ENCODE measurements around the gene LZTS2.

The LZTS2 gene

GRCh38 chr10:100983868-100984671 lies 15.5 kb upstream of the LZTS2 start:
- Mint-ChIP-seq H3K36me3 (ENCODE audit: insufficient read depth) (peaks cover 22% of the 10 kb centered on the region), H3K4me3 (no peak overlapping the region), H3K27ac (no peak overlapping the region), H3K4me1 (ENCODE audit: low read depth in 2 of 2) (peaks cover 27 to 28% of the 10 kb centered on the region in 2 donors), H3K9me3 (no peaks in the 10 kb centered on the region), H3K27me3 (no peaks in the 10 kb centered on the region)
- no peak for DNase-seq
- ATAC-seq (replicated peaks): no peak

DNA sequence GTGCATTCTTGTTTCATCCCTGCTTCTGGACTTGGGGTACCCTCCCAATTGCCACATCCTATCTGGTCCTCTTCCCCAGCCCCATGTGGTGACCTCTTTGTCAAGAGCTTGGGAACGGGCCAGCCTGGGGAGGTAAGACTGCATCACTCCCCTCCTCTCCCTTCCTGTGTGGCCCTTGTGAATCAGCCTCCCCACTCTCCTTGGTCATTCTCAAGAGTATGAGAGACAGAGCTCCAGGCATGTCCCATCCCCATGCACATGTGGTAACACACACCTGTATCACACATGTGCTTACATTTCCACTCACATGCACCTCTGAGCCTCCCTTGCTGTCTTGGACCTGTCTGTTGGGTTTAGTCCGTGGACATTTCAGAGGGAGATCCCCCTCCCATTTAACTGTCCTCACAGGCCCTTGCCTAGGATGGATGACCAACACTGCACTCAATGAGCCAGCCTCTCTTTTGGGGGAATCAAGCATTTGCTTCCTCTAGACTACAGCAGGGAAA lies 14.9 kb upstream of the LZTS2 start:
- H3K36me3 Mint-ChIP-seq (ENCODE audit: insufficient read depth): peaks cover 22% of the 10 kb centered on the region
- H3K27me3 Mint-ChIP-seq: no peaks in the 10 kb centered on the region
- ATAC-seq (replicated peaks): no peak
- H3K4me3 Mint-ChIP-seq: no peak overlapping the region
- no peak overlapping the region for H3K27ac Mint-ChIP-seq
- no peak for DNase-seq
- H3K9me3 Mint-ChIP-seq: no peaks in the 10 kb centered on the region
- H3K4me1 Mint-ChIP-seq (ENCODE audit: low read depth in 2 of 2): peaks cover 27 to 28% of the 10 kb centered on the region in 2 donors

DNA sequence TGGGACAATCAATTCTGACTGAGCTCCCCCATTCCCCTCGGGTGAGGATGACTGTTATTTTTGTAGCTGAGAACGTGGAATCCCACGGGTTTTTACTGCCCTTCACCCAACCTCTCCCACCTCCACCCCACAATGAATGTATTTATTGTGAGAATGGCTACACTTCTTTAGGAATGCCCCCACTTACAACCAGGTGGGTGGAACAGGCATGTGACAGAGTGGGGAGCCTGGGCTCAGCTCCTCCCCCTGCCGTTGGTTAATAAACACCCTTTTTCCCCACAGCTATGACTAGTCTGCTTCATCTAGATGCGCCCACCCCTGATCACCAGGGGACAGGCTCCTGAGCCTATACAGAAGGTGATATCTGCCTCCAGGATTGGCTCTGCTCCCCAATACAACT lies 14.3 kb upstream of the LZTS2 start:
- H3K36me3 Mint-ChIP-seq (ENCODE audit: insufficient read depth): peaks cover 22% of the 10 kb centered on the region
- peak overlapping the region; percentile 91 to 93 for H3K4me3 Mint-ChIP-seq
- DNase-seq (no peak), ATAC-seq (replicated peaks) (no peak)
- no peaks in the 10 kb centered on the region for H3K9me3 Mint-ChIP-seq
- H3K4me1 Mint-ChIP-seq (ENCODE audit: low read depth in 2 of 2): peaks cover 27 to 28% of the 10 kb centered on the region in 2 donors
- no peaks in the 10 kb centered on the region for H3K27me3 Mint-ChIP-seq
- H3K27ac Mint-ChIP-seq: peak overlapping the region in 1 of 2 donors; percentile 51

DNA sequence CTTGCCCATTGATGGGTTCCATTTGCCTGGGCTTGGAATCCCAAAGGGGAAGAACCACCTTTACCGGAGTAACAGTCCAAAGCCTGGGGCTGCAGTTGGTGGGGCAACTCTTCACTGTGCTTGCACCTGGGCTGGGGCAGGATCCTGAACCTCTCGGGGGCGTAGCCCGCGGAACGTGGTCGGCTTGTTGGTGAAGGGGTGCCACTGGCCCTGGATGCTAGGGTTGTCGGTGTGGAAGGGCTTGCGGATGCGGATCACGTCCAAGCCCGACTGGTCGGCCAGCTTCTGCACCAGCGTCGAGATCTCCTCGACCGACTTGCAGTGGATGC lies 13.0 kb upstream of the LZTS2 start:
- peaks cover 21% of the 10 kb centered on the region for H3K36me3 Mint-ChIP-seq (ENCODE audit: insufficient read depth)
- H3K9me3 Mint-ChIP-seq: no peaks in the 10 kb centered on the region
- DNase-seq (no peak), ATAC-seq (replicated peaks) (no peak)
- H3K27me3 Mint-ChIP-seq: no peaks in the 10 kb centered on the region
- H3K27ac Mint-ChIP-seq: peak overlapping the region; percentile 88 to 94
- H3K4me1 Mint-ChIP-seq (ENCODE audit: low read depth in 2 of 2): peaks cover 27 to 31% of the 10 kb centered on the region in 2 donors
- H3K4me3 Mint-ChIP-seq: peak overlapping the region; percentile 91 to 93

DNA sequence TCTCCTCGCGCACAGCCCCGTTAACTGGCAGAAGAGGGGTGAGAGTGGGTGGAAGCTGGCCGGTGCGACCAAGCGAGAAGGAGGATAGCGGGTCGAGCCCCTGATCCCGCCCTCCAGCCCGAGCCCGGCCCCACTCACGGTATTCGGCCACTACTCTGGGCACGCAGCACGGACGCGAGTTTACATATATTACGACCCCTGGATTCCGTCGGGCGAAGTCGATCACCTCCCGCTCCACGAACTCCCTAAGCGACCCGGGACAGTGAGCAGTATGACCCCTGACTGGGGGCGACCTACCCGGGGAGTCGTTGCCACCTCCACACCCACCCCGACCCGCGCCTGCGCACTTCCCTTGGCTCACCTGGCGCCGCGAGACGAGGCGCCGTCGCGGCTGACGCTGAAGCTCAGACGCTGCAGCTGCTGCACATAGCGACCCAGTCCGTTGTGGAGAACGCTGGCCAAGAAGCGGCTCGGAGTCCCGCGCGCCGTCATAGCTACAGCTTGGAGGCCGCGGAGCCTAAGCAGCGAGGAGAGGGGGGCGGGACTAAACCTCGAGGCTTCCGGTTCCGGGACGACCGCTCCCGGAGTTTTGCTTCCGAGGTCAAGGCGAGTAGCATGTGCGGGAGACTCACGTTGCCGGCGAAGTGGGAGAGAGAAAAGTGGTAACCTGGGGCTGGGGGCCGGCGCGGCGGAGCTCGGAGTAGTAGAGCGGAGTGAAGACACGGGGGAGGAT lies 12.5 kb upstream of the LZTS2 start, which contains the start of the genes MRPL43 and TWNK:
Gene MRPL43, minus strand, starts transcription at position 546 of the 733 bp plus-strand sequence. Its CDS starts 54 bp downstream, at position 492.
Gene TWNK, plus strand, starts transcription at position 592 of the 733 bp plus-strand sequence. CDS start 668 bp downstream, outside the sequence.
- Mint-ChIP-seq H3K27ac (peak within 1 kb of the TSS; percentile 88 to 94), H3K36me3 (ENCODE audit: insufficient read depth) (peaks cover 17% of the 10 kb centered on the region), H3K9me3 (no peaks in the 10 kb centered on the region), H3K4me3 (peak within 1 kb of the TSS; percentile 91 to 93), H3K27me3 (no peaks in the 10 kb centered on the region), H3K4me1 (ENCODE audit: low read depth in 2 of 2) (peaks cover 27 to 31% of the 10 kb centered on the region in 2 donors)
- ATAC-seq (replicated peaks): peak; percentile 97
- peak; percentile 80 to 81 (median 80) for DNase-seq

DNA sequence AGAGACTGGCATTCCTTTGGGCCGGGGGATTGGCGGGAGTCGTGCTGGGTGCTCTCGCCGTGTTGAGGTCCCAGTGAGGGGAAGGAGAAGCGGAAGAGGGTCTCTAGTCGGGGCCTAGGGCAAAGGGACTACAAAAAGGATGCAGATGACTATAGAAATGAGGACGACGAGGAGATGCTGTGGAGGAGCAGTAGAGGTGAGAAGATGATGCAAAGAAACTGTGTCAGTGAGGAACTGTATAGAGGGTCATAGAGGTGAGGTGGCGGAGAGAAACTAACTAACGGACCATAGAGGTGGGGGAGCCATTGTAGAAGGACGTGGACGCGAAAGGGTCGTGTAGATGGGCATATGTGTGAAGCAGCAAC lies 11.9 kb upstream of the LZTS2 start:
- H3K4me1 Mint-ChIP-seq (ENCODE audit: low read depth in 2 of 2): peaks cover 27 to 31% of the 10 kb centered on the region in 2 donors
- H3K4me3 Mint-ChIP-seq: peak overlapping the region; percentile 91 to 93
- H3K27me3 Mint-ChIP-seq: no peaks in the 10 kb centered on the region
- ATAC-seq (replicated peaks) (peak; percentile 3), DNase-seq (no peak)
- H3K36me3 Mint-ChIP-seq (ENCODE audit: insufficient read depth): peaks cover 20% of the 10 kb centered on the region
- no peaks in the 10 kb centered on the region for H3K9me3 Mint-ChIP-seq
- peak overlapping the region; percentile 88 to 94 for H3K27ac Mint-ChIP-seq

- peak overlapping the region; percentile 91 to 93 for H3K4me3 Mint-ChIP-seq
- peak overlapping the region; percentile 88 to 94 for H3K27ac Mint-ChIP-seq
- H3K27me3 Mint-ChIP-seq: no peaks in the 10 kb centered on the region
- DNase-seq: no peak
- peaks cover 23% of the 10 kb centered on the region for H3K36me3 Mint-ChIP-seq (ENCODE audit: insufficient read depth)
- ATAC-seq (replicated peaks): no peak
- H3K9me3 Mint-ChIP-seq: no peaks in the 10 kb centered on the region
- H3K4me1 Mint-ChIP-seq (ENCODE audit: low read depth in 2 of 2): peaks cover 27 to 31% of the 10 kb centered on the region in 2 donors
Observed at GRCh38 chr10:100988166-100988565, 11.4 kb upstream of the LZTS2 start.

DNA sequence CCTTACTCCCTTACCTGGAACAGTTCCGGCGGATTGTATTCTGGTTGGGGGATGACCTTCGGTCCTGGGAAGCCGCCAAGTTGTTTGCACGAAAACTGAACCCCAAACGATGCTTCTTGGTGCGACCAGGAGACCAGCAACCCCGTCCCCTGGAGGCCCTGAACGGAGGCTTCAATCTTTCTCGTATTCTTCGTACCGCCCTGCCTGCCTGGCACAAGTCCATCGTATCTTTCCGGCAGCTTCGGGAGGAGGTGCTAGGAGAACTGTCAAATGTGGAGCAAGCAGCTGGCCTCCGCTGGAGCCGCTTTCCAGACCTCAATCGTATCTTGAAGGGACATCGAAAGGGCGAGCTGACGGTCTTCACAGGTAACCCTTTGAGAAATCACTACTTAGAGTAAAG lies 10.5 kb upstream of the LZTS2 start:
- H3K4me1 Mint-ChIP-seq (ENCODE audit: low read depth in 2 of 2): peaks cover 25 to 29% of the 10 kb centered on the region in 2 donors
- no peak overlapping the region for H3K27ac Mint-ChIP-seq
- H3K27me3 Mint-ChIP-seq: no peaks in the 10 kb centered on the region
- no peak for ATAC-seq (replicated peaks)
- no peak for DNase-seq
- peaks cover 23% of the 10 kb centered on the region for H3K36me3 Mint-ChIP-seq (ENCODE audit: insufficient read depth)
- no peaks in the 10 kb centered on the region for H3K9me3 Mint-ChIP-seq
- no peak overlapping the region for H3K4me3 Mint-ChIP-seq

GRCh38 chr10:100993986-100994708 lies 5.5 kb upstream of the LZTS2 start:
- H3K4me3 Mint-ChIP-seq: no peak overlapping the region
- DNase-seq: no peak
- H3K4me1 Mint-ChIP-seq (ENCODE audit: low read depth in 2 of 2): peaks cover 17 to 21% of the 10 kb centered on the region in 2 donors
- H3K27ac Mint-ChIP-seq: peak overlapping the region in 1 of 2 donors; percentile 36
- peaks cover 23% of the 10 kb centered on the region for H3K36me3 Mint-ChIP-seq (ENCODE audit: insufficient read depth)
- H3K27me3 Mint-ChIP-seq: no peaks in the 10 kb centered on the region
- H3K9me3 Mint-ChIP-seq: no peaks in the 10 kb centered on the region
- no peak for ATAC-seq (replicated peaks)

DNA sequence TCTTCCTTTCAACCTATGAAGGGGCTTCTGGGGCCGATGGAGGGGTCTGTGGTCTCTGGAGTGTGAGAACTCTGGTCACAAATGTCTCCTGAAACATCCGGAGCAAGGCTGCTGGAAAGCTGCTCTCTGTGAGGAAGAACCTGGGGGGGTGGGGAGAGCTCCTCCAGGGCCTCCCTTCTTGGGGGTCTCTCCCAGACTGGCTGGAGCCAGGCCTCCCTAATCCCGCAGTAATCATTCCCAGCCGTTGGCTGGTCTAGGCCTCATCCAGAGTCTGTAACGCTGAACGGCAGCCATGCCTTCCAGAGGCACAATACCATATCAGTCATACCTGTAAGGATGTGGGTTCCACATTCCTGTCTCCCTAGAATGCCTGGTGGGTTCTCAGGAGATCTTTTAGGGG lies 4.4 kb upstream of the LZTS2 start:
- Mint-ChIP-seq H3K4me1 (ENCODE audit: low read depth in 2 of 2) (peaks cover 17 to 21% of the 10 kb centered on the region in 2 donors), H3K4me3 (no peak overlapping the region), H3K27me3 (no peaks in the 10 kb centered on the region), H3K9me3 (no peaks in the 10 kb centered on the region), H3K36me3 (ENCODE audit: insufficient read depth) (peaks cover 23% of the 10 kb centered on the region), H3K27ac (peak overlapping the region in 1 of 2 donors; percentile 36)
- DNase-seq: no peak
- ATAC-seq (replicated peaks): no peak

- Mint-ChIP-seq H3K36me3 (ENCODE audit: insufficient read depth) (peaks cover 17% of the 10 kb centered on the region), H3K4me1 (ENCODE audit: low read depth in 2 of 2) (peaks cover 20 to 23% of the 10 kb centered on the region in 2 donors), H3K27me3 (no peaks in the 10 kb centered on the region), H3K4me3 (peak overlapping the region; percentile 76 to 83), H3K27ac (peak overlapping the region; percentile 76 to 84), H3K9me3 (no peaks in the 10 kb centered on the region)
- DNase-seq (peak; percentile 13 to 33 (median 29)), ATAC-seq (replicated peaks) (peak; percentile 18)
Observed at GRCh38 chr10:100996678-100997359, 2.8 kb upstream of the LZTS2 start.

DNA sequence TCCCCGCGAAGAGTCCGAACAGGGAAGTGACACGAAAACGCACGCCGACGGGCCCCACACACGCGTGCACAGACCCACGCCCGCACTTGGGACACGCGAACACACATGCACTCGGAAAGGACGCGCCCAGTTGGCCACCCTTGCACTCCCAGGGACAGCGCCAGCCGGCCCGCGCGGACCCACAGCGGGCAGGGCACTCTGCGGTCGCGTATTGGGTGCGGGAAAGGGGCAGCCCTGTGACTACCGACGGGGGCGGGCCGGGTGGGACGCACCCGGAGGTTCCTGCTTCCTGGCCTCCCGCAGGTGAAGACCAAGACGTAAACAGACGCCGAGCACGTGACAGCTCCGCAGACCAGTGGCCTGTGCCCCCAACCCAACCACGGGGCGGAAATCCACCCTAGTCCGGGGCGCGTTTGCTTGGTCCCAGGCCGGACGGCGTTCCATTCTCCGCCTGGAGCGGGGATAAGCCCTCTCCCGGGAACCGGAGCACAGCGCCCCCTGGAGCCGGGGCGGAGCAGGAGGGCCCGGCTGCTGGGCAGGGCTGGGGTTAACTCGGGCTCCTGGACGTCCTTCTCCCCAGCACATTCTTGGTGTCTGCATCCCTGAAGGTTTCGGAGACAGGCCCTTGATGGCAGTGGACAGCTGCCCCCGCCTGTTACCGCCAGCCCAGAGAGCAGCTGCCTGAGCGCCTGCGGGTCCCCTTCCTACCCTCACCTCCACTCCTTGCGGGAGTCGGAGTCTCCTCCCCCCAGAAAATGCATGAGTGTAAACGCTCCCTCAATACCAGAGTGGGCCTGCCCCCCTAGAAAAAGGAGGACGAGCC lies 2.0 kb upstream of the LZTS2 start:
- Mint-ChIP-seq H3K27ac (peak overlapping the region; percentile 36 to 54), H3K27me3 (no peaks in the 10 kb centered on the region), H3K36me3 (ENCODE audit: insufficient read depth) (peaks cover 12% of the 10 kb centered on the region), H3K9me3 (no peaks in the 10 kb centered on the region), H3K4me1 (ENCODE audit: low read depth in 2 of 2) (peaks cover 20 to 23% of the 10 kb centered on the region in 2 donors), H3K4me3 (peak overlapping the region; percentile 76 to 83)
- ATAC-seq (replicated peaks): peak; percentile 47
- DNase-seq: peak; percentile 64 to 72 (median 66)
